HepG2 (cell line): ENCODE results near the gene LAMB2. TPM values are rescaled to one million over a fixed set of nuclear protein-coding genes. Genes with fewer than 3 reads are reported as not detected.

Experiments used
- AKAP8 ChIP-seq: sonication (generic); formaldehyde crosslinking; IDR thresholded peaks from 2 replicates; pipeline ENCODE4 v1.5.1; 2020; ENCODE audit warnings: mild to moderate bottlenecking, missing genetic modification reagents
- CENPX ChIP-seq: sonication (generic); formaldehyde crosslinking; IDR thresholded peaks from 2 replicates; pipeline ENCODE4 v1.9.0; 2021; ENCODE audit warnings: mild to moderate bottlenecking, missing genetic modification reagents, moderate library complexity
- HCFC1 ChIP-seq: fragments of 150-350 bp; IDR thresholded peaks from 2 replicates; pipeline ENCODE4 v1.6.1; 2014; ENCODE audit warnings: low read depth, low read length
- HES4 ChIP-seq: sonication (generic); formaldehyde crosslinking; IDR thresholded peaks from 2 replicates; pipeline ENCODE4 v1.9.0; 2021; ENCODE audit warnings: mild to moderate bottlenecking, missing genetic modification reagents, borderline replicate concordance
- HOXA3 ChIP-seq: sonication (generic); formaldehyde crosslinking; IDR thresholded peaks from 2 replicates; pipeline ENCODE4 v1.5.0; 2020; ENCODE audit warnings: missing genetic modification reagents
- HOXD1 ChIP-seq: sonication (generic); formaldehyde crosslinking; IDR thresholded peaks from 2 replicates; pipeline ENCODE4 v1.5.0; 2020; ENCODE audit warnings: missing genetic modification reagents
- KIAA2018 ChIP-seq: sonication (generic); formaldehyde crosslinking; IDR thresholded peaks from 2 replicates; pipeline ENCODE4 v1.5.0; 2020; ENCODE audit warnings: mild to moderate bottlenecking, missing genetic modification reagents, borderline replicate concordance
- MIER3 ChIP-seq: IDR thresholded peaks from 2 replicates; pipeline ENCODE4 v1.6.1; 2016; ENCODE audit warnings: missing compliant biosample characterization, borderline replicate concordance
- MYNN ChIP-seq: sonication (generic); formaldehyde crosslinking; IDR thresholded peaks from 2 replicates; pipeline ENCODE4 v1.4.0; 2020; ENCODE audit warnings: mild to moderate bottlenecking, low read depth, missing genetic modification reagents
- PHB2 ChIP-seq: fragments of 450-650 bp; IDR thresholded peaks from 2 replicates; pipeline ENCODE4 v1.6.1; 2018; ENCODE audit not compliant: partially characterized antibody
- RFX1 ChIP-seq: fragments of 450-650 bp; IDR thresholded peaks from 2 replicates; pipeline ENCODE4 v1.6.1; 2017
- SP1 ChIP-seq, 2 experiments: fragments of 450-650 bp in 1 of 2; sonication (generic) in 1 of 2; formaldehyde crosslinking in 1 of 2; IDR thresholded peaks; 2 replicates each; pipeline versions ENCODE4 v1.4.0 to v1.6.1; 2016 to 2020; ENCODE audit warnings: missing genetic modification reagents in 1 of 2
- TOPORS ChIP-seq: sonication (generic); formaldehyde crosslinking; IDR thresholded peaks from 2 replicates; pipeline ENCODE4 v1.8.0; 2023; ENCODE audit warnings: mild to moderate bottlenecking, missing genetic modification reagents
- ZBTB37 ChIP-seq: sonication (generic); formaldehyde crosslinking; IDR thresholded peaks from 2 replicates; pipeline ENCODE4 v1.4.0; 2020; ENCODE audit warnings: mild to moderate bottlenecking, missing genetic modification reagents
- ZBTB39 ChIP-seq: sonication (generic); formaldehyde crosslinking; IDR thresholded peaks from 2 replicates; pipeline ENCODE4 v1.5.0; 2020; ENCODE audit warnings: missing genetic modification reagents
- ZNF274 ChIP-seq: sonication (generic); formaldehyde crosslinking; IDR thresholded peaks from 2 replicates; pipeline ENCODE4 v1.5.1; 2020; ENCODE audit warnings: mild to moderate bottlenecking, missing genetic modification reagents
- ZNF44 ChIP-seq: sonication (generic); formaldehyde crosslinking; IDR thresholded peaks from 2 replicates; pipeline ENCODE4 v1.5.1; 2020; ENCODE audit warnings: mild to moderate bottlenecking, missing genetic modification reagents
- ZNF563 ChIP-seq: sonication (generic); formaldehyde crosslinking; IDR thresholded peaks from 2 replicates; pipeline ENCODE4 v1.8.0; 2022; ENCODE audit warnings: mild to moderate bottlenecking, moderate library complexity, missing genetic modification reagents
- polyA plus RNA-seq, 8 experiments: library from polyadenylated mRNA; depleted of rRNA in 3 of 8; stranded (reverse) in 7 of 8; unstranded in 1 of 8; fragments of >200 nt; fragmentation: Illumina TruSeq in 4 of 8; extraction: Trizol in 4 of 8; gene quantifications; 2 replicates each; pipeline versions ENCODE4 v1.2.1 to v1.2.3, GENCODE V29; 2011 to 2016; ENCODE audit warnings: low read depth in 4 of 8, missing spikeins in 1 of 8, mixed read lengths in 1 of 8; ENCODE audit not compliant: insufficient read depth in 1 of 8
- total RNA-seq, 5 experiments: library from RNA; depleted of rRNA; stranded (reverse); fragments of >200 nt; fragmentation: Illumina TruSeq; extraction: Trizol; gene quantifications; 2 replicates each; pipeline ENCODE4 v1.2.3, GENCODE V29; 2016; ENCODE audit warnings: low read depth in 1 of 5

The LAMB2 gene
- total and polyA plus RNA-seq, 2 of the 13 experiments (the other 11 are each of a cell fraction or from before 2014, with no cell fraction given): 208 to 443 TPM

GRCh38 chr3:49132437-49133225, at the start of gene LAMB2 (continued):
- TF ChIP-seq CENPX (no peak), AKAP8 (CRISPR knock-in tag) (no peak), ZBTB39 (CRISPR knock-in tag) (no peak), TOPORS (CRISPR knock-in tag) (peak; percentile 77; the same call in 1 of the 2 replicates), ZNF563 (CRISPR knock-in tag) (no peak), HCFC1 (no peak), HES4 (no peak), MYNN (CRISPR knock-in tag) (no peak), ZNF44 (CRISPR knock-in tag) (no peak; the same call in 1 of the 2 replicates), PHB2 (no peak), HOXA3 (peak; percentile 54; the same call in 1 of the 2 replicates), HOXD1 (CRISPR knock-in tag) (no peak; the same call in 1 of the 2 replicates), ZNF274 (CRISPR knock-in tag) (no peak), ZBTB37 (CRISPR knock-in tag) (peak; percentile 50; the same call in 1 of the 2 replicates), MIER3 (CRISPR knock-in tag) (peak; percentile 34; the same call in 1 of the 2 replicates), RFX1 (no peak), SP1 (IDR thresholded peaks at IDR 0.05) (no peak), SP1 (CRISPR knock-in tag; IDR thresholded peaks at IDR 0.05) (no peak), KIAA2018 (CRISPR knock-in tag) (no peak)
